Measurements from ENCODE around the gene SH3RF3.

DNA sequence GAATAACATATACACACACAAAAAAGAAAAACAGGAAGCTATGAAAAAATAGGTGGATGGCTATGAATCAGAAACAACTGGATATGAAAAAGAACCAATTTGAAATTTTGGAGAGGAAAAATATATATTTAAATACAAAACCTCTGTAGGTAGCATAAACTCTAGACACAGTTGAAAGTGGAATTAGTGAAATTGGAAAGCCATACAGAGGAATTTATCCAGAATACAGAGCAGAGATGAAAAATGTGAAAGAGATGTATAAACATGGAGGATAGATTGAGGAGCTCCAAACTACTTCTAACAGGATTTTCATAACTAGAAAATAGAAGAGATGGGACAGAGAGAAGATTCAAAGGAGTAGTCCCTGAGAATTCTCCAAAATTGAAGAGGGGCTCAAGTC lies 315.9 kb downstream of the SH3RF3 start:
- TF ChIP-seq POLR2A (IDR thresholded peaks at IDR 0.05), result no peak
- TF ChIP-seq, protein P1, sequence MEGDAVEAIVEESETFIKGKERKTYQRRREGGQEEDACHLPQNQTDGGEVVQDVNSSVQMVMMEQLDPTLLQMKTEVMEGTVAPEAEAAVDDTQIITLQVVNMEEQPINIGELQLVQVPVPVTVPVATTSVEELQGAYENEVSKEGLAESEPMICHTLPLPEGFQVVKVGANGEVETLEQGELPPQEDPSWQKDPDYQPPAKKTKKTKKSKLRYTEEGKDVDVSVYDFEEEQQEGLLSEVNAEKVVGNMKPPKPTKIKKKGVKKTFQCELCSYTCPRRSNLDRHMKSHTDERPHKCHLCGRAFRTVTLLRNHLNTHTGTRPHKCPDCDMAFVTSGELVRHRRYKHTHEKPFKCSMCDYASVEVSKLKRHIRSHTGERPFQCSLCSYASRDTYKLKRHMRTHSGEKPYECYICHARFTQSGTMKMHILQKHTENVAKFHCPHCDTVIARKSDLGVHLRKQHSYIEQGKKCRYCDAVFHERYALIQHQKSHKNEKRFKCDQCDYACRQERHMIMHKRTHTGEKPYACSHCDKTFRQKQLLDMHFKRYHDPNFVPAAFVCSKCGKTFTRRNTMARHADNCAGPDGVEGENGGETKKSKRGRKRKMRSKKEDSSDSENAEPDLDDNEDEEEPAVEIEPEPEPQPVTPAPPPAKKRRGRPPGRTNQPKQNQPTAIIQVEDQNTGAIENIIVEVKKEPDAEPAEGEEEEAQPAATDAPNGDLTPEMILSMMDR (IDR thresholded peaks at IDR 0.05), result no peak
